Measurements from ENCODE around the gene RCVRN.

RCVRN gene

GRCh38 chr17:9872852-9873251 is 32.2 kb downstream of the RCVRN start:
- Histone ChIP-seq H3K9ac (ENCODE audit: low read length) (no peak overlapping the region), H3K4me3 (ENCODE audit: low read length) (no peak overlapping the region), H3K36me3 (ENCODE audit: control insufficient read depth, low read depth, low read length) (no peaks in the 10 kb centered on the region), H3K27me3 (ENCODE audit: control insufficient read depth, insufficient read depth, low read length) (no peaks in the 10 kb centered on the region), H3K4me1 (ENCODE audit: control insufficient read depth, low read depth, low read length) (peaks cover 10% of the 10 kb centered on the region), H3K27ac (ENCODE audit: low read length) (no peak overlapping the region), H3K9me3 (ENCODE audit: control insufficient read depth, low read depth, low read length) (no peaks in the 10 kb centered on the region)

DNA sequence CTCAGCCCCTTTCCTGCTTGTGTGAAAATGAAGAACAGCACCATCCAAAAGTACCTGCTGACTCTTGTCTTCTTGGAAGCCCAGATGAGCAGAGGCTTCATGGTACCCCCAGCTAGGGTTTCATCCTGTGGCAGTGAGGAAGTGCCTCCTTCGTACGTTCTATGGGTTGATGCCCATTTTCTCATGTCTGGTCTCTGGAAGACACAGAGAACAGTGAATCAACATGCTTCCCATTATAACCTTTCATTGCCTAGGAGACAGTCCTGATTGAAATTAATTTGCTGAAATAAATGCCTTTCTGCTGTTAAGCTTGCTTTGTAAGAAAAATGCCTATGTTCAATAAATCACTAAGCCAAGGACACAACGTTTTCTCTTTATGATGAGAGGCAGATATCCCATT is 36.5 kb downstream of the RCVRN start:
- H3K27me3 ChIP-seq (ENCODE audit: control insufficient read depth, insufficient read depth, low read length) = no peaks in the 10 kb centered on the region
- no peak overlapping the region for H3K9ac ChIP-seq (ENCODE audit: low read length)
- no peaks in the 10 kb centered on the region for H3K36me3 ChIP-seq (ENCODE audit: control insufficient read depth, low read depth, low read length)

DNA sequence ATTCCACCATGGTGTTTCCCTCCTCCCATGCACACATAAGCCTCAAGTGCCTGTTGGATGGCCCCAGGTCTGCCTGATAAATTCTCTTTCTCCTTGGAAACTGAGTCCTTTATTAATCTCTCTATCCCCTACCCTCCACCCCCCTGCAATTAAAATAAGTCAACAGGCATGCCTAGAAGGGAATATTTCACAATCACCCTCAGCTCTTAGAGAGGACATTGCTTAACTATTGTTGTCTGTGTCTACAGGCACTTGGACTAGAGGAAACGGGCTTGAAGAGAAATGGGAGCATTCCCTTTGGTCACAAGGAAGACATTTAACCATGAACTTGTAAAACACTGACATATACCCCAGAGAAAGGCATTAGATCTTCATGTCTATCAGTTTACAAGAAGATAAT is 39.5 kb downstream of the RCVRN start:
- no peak overlapping the region for H3K9ac ChIP-seq (ENCODE audit: low read length)
- H3K4me1 ChIP-seq (ENCODE audit: control insufficient read depth, low read depth, low read length) = no peaks in the 10 kb centered on the region
- no peak overlapping the region for H3K4me3 ChIP-seq (ENCODE audit: low read length)
- no peaks in the 10 kb centered on the region for H3K27me3 ChIP-seq (ENCODE audit: control insufficient read depth, insufficient read depth, low read length)
- no peak overlapping the region for H3K27ac ChIP-seq (ENCODE audit: low read length)
- no peaks in the 10 kb centered on the region for H3K9me3 ChIP-seq (ENCODE audit: control insufficient read depth, low read depth, low read length)
- H3K36me3 ChIP-seq (ENCODE audit: control insufficient read depth, low read depth, low read length) = no peaks in the 10 kb centered on the region

More for the DNA sequence above, 36.5 kb downstream of the RCVRN start:
- no peak overlapping the region for H3K4me3 ChIP-seq (ENCODE audit: low read length)
- no peak overlapping the region for H3K27ac ChIP-seq (ENCODE audit: low read length)
- no peaks in the 10 kb centered on the region for H3K4me1 ChIP-seq (ENCODE audit: control insufficient read depth, low read depth, low read length)
- no peaks in the 10 kb centered on the region for H3K9me3 ChIP-seq (ENCODE audit: control insufficient read depth, low read depth, low read length)

GRCh38 chr17:9862949-9863348 is 42.1 kb downstream of the RCVRN start:
- no peak overlapping the region for H3K4me3 ChIP-seq (ENCODE audit: low read length)

GRCh38 chr17:9862220-9862619 is 42.9 kb downstream of the RCVRN start:
- Histone ChIP-seq H3K27ac (ENCODE audit: low read length) (no peak overlapping the region), H3K36me3 (ENCODE audit: control insufficient read depth, low read depth, low read length) (no peaks in the 10 kb centered on the region), H3K9ac (ENCODE audit: low read length) (no peak overlapping the region), H3K4me3 (ENCODE audit: low read length) (no peak overlapping the region), H3K4me1 (ENCODE audit: control insufficient read depth, low read depth, low read length) (no peaks in the 10 kb centered on the region), H3K27me3 (ENCODE audit: control insufficient read depth, insufficient read depth, low read length) (no peaks in the 10 kb centered on the region), H3K9me3 (ENCODE audit: control insufficient read depth, low read depth, low read length) (no peaks in the 10 kb centered on the region)

More at GRCh38 chr17:9862949-9863348, 42.1 kb downstream of the RCVRN start:
- Histone ChIP-seq H3K27ac (ENCODE audit: low read length) (no peak overlapping the region), H3K9ac (ENCODE audit: low read length) (no peak overlapping the region), H3K27me3 (ENCODE audit: control insufficient read depth, insufficient read depth, low read length) (no peaks in the 10 kb centered on the region), H3K9me3 (ENCODE audit: control insufficient read depth, low read depth, low read length) (no peaks in the 10 kb centered on the region), H3K4me1 (ENCODE audit: control insufficient read depth, low read depth, low read length) (no peaks in the 10 kb centered on the region), H3K36me3 (ENCODE audit: control insufficient read depth, low read depth, low read length) (no peaks in the 10 kb centered on the region)

DNA sequence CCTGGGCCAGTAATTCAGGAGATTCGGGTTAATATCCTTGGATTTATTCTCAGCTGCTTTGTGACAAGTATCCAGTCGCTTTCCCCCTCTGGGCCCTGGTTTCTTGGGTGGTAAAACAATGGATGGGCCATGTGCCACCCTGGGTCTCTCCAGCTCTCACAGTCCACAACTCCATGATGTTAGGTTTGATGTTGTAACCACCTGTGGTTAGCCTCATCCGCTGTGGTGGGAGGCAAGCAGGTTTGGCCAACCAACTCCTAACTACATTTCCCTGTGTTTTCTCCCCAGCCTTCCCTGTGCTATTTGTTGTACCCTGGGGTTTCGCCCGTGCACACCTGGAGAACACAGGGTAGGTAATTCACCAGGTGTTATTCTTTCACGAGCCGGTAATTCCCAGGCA is 44.2 kb downstream of the RCVRN start:
- Histone ChIP-seq H3K4me1 (ENCODE audit: control insufficient read depth, low read depth, low read length) (no peaks in the 10 kb centered on the region), H3K4me3 (ENCODE audit: low read length) (no peak overlapping the region), H3K9me3 (ENCODE audit: control insufficient read depth, low read depth, low read length) (no peaks in the 10 kb centered on the region), H3K27ac (ENCODE audit: low read length) (no peak overlapping the region), H3K27me3 (ENCODE audit: control insufficient read depth, insufficient read depth, low read length) (no peaks in the 10 kb centered on the region), H3K36me3 (ENCODE audit: control insufficient read depth, low read depth, low read length) (no peaks in the 10 kb centered on the region), H3K9ac (ENCODE audit: low read length) (no peak overlapping the region)

DNA sequence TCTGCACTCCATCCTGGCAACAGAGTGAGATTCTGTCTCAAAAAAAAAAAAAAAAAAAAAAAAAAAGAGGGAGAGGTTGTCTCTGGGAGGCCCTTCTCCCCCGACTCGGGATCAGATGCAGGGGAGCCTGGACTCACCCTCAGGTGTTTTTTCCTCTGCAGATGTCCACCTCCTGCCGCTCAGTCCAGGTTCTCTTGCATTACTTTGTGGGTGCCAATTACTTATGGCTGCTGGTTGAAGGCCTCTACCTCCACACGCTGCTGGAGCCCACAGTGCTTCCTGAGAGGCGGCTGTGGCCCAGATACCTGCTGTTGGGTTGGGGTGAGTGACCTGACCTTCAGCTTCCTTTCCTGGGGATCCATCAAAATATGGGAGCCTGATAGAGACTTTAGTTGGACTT is 45.3 kb downstream of the RCVRN start:
- Histone ChIP-seq H3K9ac (ENCODE audit: low read length) (no peak overlapping the region), H3K36me3 (ENCODE audit: control insufficient read depth, low read depth, low read length) (no peaks in the 10 kb centered on the region), H3K9me3 (ENCODE audit: control insufficient read depth, low read depth, low read length) (no peaks in the 10 kb centered on the region), H3K4me3 (ENCODE audit: low read length) (no peak overlapping the region), H3K4me1 (ENCODE audit: control insufficient read depth, low read depth, low read length) (no peaks in the 10 kb centered on the region), H3K27ac (ENCODE audit: low read length) (no peak overlapping the region), H3K27me3 (ENCODE audit: control insufficient read depth, insufficient read depth, low read length) (no peaks in the 10 kb centered on the region)

- Histone ChIP-seq H3K9ac (ENCODE audit: low read length) (no peak overlapping the region), H3K27me3 (ENCODE audit: control insufficient read depth, insufficient read depth, low read length) (no peaks in the 10 kb centered on the region), H3K4me3 (ENCODE audit: low read length) (no peak overlapping the region), H3K4me1 (ENCODE audit: control insufficient read depth, low read depth, low read length) (no peaks in the 10 kb centered on the region), H3K9me3 (ENCODE audit: control insufficient read depth, low read depth, low read length) (no peaks in the 10 kb centered on the region), H3K36me3 (ENCODE audit: control insufficient read depth, low read depth, low read length) (no peaks in the 10 kb centered on the region), H3K27ac (ENCODE audit: low read length) (no peak overlapping the region)
Observed at GRCh38 chr17:9855036-9855435, 50.0 kb downstream of the RCVRN start.

DNA sequence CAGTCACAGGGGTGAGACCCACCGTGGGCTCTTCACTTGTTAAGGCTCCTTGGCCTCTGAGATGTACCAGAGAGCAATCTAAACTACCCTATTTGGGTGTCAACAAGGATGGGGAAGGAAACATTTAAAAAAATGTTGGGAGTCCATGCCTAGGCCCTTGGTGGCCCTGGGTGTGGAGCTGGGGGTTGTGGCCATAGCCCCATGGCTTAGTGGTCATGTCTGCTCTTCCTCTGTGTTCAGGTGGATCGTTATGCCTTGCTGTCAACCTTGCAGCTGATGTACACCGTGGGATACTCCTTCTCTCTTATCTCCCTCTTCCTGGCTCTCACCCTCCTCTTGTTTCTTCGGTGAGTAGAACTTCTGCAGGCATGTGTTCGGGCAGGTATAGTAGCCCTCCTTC is 50.8 kb downstream of the RCVRN start:
- Histone ChIP-seq H3K27ac (ENCODE audit: low read length) (no peak overlapping the region), H3K36me3 (ENCODE audit: control insufficient read depth, low read depth, low read length) (no peaks in the 10 kb centered on the region), H3K4me3 (ENCODE audit: low read length) (no peak overlapping the region), H3K9ac (ENCODE audit: low read length) (no peak overlapping the region), H3K9me3 (ENCODE audit: control insufficient read depth, low read depth, low read length) (no peaks in the 10 kb centered on the region), H3K27me3 (ENCODE audit: control insufficient read depth, insufficient read depth, low read length) (no peaks in the 10 kb centered on the region), H3K4me1 (ENCODE audit: control insufficient read depth, low read depth, low read length) (no peaks in the 10 kb centered on the region)

DNA sequence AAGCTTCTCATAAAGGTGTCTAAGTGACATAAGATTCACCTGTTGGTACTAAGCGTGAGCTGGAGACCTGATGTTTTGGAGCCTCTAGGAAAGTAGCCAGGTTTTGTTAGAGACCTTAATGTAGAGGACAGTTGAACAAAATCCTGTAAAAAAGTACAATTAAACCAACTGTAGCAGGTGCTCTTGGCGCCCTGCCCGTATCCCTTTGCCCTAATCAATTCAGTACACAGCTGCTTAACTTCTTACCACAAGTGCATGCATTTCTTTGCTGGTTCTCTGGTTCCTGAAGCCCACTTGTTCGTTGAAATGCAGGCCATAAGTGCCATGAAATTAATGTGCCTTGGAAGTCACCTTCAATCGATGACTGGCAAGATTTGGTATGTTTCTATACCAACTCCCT is 54.9 kb downstream of the RCVRN start:
- H3K36me3 ChIP-seq (ENCODE audit: control insufficient read depth, low read depth, low read length) = no peaks in the 10 kb centered on the region
- no peaks in the 10 kb centered on the region for H3K9me3 ChIP-seq (ENCODE audit: control insufficient read depth, low read depth, low read length)
- H3K4me3 ChIP-seq (ENCODE audit: low read length) = no peak overlapping the region
- H3K4me1 ChIP-seq (ENCODE audit: control insufficient read depth, low read depth, low read length) = no peaks in the 10 kb centered on the region
- H3K9ac ChIP-seq (ENCODE audit: low read length) = no peak overlapping the region
- H3K27ac ChIP-seq (ENCODE audit: low read length) = no peak overlapping the region
- H3K27me3 ChIP-seq (ENCODE audit: control insufficient read depth, insufficient read depth, low read length) = no peaks in the 10 kb centered on the region
